HEK293T (cell line): Measurements from ENCODE around the gene CIT.

Experiments
- BHLHE40 ChIP-seq: fragments of 450-650 bp; IDR thresholded peaks from 2 replicates; pipeline ENCODE4 v1.6.1; 2016; ENCODE audit warnings: mild to moderate bottlenecking, moderate library complexity, borderline replicate concordance
- FOXM1 ChIP-seq: fragments of 450-650 bp; IDR thresholded peaks from 2 replicates; pipeline ENCODE4 v1.6.1; 2017; ENCODE audit warnings: mild to moderate bottlenecking, borderline replicate concordance
- L3MBTL2 ChIP-seq: fragments of 450-650 bp; conservative IDR thresholded peaks from 2 replicates; pipeline ENCODE4 v1.6.1; 2016; ENCODE audit warnings: mild to moderate bottlenecking
- NFRKB ChIP-seq: fragments of 450-650 bp; IDR thresholded peaks from 2 replicates; pipeline ENCODE4 v1.6.1; 2016; ENCODE audit warnings: mild to moderate bottlenecking, moderate library complexity
- SP1 ChIP-seq: fragments of 450-650 bp; IDR thresholded peaks from 2 replicates; pipeline ENCODE4 v1.6.1; 2017
- SUZ12 ChIP-seq: fragments of 450-650 bp; IDR thresholded peaks from 2 replicates; pipeline ENCODE4 v1.6.1; 2016; ENCODE audit warnings: mild to moderate bottlenecking
- TARDBP ChIP-seq: fragments of 450-650 bp; IDR thresholded peaks from 2 replicates; pipeline ENCODE4 v1.6.1; 2016
- ZNF384 ChIP-seq: fragments of 450-650 bp; IDR thresholded peaks from 2 replicates; pipeline ENCODE4 v1.6.1; 2016

DNA sequence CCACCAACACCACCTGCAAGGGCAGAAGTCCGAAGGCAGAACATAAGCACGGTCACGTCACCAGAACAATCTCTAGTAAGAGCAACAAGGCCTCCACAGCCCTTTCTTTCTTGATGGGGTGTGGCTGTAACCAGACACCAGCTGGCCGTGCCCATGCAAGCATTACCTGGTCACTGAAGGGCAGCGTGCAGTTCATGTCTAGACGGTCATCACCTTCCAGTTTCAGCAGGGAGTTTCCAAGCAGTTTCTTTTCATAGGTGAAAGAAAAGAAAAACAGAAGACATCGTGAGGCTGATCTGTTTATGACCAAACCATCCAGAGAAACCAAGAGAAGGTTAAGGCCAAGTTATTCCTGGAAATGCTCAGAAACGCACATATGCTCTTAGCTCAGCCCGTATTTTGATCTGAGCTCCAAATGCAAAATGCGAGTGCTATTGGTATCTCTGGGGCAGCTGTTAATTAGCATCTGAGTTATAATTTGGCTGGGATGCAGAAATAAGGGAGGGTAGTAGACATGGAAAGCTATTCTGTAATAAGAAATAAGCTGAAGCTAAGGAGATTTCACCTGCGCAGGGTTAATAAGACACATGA, 166.7 kb downstream of the CIT start:
- TF ChIP-seq SUZ12: no peak
- TF ChIP-seq BHLHE40: no peak
- no peak for TF ChIP-seq ZNF384
- TF ChIP-seq L3MBTL2: no peak
- TF ChIP-seq NFRKB: no peak
- no peak for TF ChIP-seq SP1
- no peak for TF ChIP-seq FOXM1
- TF ChIP-seq TARDBP: no peak
